NCI-H526 (cell line): ENCODE measurements around the gene SLC9C1.
A peak's percentile ranks its signal among the peaks of the same experiment; 100 is the strongest.

Experiments used
- DNase-seq, 2 experiments: peaks; one replicate each; lab custom pipeline; 2025; lab: John Stamatoyannopoulos, UW

The SLC9C1 gene

DNA sequence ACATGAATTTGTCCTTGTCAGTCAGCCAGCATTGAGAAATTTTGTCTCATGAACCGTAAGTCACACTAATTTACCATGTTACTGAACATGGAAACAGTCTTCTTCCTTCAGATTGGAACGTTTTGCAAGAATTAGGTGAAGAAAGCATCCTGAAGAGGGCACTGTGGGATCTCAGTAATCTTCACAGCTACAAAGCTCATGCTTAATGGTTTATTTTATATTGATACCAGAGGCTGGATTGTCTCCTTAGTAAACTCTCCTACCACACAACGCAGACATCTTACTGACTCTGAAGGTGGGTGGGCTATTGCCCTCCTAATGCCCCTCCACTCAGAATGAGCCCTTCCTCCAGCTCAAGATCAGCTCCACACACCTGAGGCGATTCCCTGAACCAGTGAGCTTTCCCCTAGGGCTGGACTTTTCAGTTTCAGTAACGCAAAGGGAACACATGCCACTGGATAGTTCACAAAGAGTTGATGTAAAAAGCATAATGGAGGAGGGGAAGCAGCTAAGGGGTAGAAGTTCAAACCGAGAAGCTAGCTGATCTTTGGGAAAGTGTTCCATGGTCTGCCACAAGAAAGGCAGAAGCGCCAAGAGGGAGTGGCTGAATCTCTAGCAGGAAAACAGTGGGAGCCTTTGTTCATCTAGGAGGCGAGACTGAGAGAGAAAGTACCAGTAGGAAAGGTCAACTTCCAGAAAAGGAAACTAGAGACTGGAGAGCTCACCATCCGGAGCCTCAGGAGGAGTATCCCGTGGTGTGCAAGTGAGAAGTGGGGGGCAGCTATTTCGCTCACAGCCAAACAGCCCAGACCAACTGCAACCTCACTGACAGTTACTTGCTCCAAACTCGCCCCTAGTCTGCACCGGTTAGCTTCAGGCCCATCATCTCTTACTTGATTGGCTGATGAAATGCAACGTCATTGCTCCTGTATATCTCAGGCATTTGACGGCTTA is at the start of gene SLC9C1:
Gene SLC9C1, minus strand, starts transcription at position 849 of the 954 bp plus-strand sequence. CDS start 7,425 bp downstream, outside the sequence.
- DNase-seq, result peak in 1 of 2 experiments; percentile 49

DNA sequence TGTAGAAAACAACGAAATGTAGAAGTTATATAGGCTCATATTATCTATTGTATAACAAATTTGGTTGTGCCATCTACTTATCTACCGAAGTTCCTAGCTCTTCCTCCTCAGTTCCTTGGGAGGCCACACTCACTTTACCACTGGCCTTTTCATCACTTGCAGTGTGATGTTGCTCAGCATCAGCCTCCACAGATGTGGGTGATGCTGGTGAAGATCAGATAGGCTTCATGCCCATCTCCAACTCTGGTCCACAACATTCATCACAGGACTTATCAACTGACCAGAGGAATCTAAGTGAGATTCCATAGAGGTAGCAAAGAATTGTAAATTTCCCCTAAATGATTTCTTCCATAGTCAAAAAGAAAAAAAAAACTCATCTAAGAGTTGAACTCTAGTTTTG is 47.4 kb upstream of the SLC9C1 start:
- DNase-seq, result no peak

DNA sequence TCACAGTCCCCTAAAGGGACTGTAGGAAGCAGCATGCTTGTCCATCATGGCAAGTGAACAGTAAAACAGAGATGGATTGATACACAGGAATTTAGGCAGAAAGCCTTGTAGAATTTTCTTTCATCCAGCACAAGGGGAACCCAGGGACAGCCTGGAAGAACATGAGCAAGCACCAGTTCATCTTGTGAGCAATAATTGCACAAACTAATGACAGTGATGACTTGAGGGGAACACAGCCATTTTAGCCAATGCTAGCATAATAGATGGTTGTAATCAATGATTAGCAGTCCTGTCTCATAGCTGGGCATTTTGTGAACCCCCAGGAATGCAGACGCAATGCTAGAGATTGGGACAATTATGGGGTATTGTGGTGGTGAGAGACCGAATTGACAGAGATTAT is 45.6 kb upstream of the SLC9C1 start:
- DNase-seq, result no peak

DNA sequence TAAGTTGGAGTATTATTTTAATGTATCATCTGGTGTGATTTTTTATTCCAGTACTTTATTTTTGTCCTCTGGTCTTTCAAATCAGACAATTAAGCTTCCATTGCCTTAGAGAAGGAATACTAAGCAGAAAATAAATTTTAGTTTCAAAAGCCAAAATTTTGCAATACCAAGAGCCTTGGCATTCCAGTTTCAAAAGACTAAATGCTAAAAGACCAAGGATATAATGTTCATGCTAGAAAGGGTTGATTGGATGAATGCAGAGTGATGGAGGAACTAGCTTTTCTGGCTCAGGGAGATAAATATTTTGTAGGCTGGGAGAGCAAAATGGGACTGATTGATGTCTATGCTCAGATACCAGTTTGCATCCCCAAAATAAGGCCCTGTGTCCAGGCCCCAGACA is 45.1 kb upstream of the SLC9C1 start:
- no peak for DNase-seq

DNA sequence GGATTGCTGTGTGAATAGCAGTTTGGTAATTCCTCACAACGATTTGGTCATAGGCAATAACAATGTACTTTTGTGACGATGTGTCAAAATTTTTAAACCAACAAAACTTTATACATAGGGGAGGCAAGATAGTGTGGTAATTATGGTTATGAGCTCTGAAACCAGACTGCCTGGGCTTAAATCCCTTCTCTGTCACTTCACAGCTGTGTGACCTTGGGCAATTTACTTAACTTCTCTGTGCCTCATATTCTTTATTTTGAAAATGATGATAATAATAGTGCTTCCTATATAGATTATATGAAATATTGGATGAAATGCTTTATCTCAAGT is 44.7 kb upstream of the SLC9C1 start:
- DNase-seq, result no peak

DNA sequence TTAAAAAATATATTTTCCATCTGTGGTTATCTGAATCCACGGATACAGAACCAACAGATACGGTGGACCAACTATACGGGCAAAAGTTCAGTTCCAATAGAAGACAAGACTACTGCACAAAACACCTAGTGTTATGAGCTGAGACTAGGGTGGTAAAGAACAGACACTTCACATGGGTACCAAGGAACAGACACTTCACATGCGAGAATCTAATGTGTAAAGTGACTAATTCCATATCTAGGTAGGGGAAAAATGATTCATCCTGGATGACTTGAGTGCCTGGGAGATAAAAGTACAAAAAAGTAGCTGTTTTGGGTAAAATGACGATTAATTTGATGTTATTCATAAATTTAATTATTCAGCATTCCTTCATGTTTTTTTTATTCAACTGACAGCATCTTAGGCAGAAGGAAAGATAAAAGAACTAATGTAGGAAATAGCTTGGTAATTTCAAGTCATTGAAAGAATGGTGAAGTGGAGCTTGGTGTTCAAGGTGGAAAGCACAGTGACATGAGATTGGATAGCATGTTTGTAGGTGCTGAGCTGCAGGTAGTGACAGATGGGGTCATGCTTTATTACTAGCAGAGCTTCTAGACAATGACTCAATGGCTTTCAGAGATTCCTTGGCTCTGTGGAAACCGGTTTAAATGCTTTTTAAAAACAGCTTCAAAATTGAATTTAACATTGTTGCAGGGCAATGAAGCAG is 44.2 kb upstream of the SLC9C1 start:
- DNase-seq, result no peak

DNA sequence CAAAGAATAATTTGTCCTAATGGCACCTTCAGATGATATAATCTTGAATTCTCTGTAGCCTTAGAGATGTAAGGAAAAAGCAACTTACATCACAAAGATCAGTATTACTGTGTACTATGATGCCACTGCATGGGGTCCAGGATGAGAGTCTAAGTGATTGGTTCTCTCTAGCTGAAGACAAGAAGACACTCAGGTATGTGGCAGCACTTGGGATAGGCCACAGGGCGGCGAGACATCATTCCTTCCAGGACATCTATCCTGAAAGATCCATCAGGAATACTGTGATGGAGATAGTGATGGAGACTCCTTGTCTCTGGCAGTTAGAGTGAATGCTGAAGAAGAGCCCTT is 41.4 kb upstream of the SLC9C1 start:
- DNase-seq, result no peak

DNA sequence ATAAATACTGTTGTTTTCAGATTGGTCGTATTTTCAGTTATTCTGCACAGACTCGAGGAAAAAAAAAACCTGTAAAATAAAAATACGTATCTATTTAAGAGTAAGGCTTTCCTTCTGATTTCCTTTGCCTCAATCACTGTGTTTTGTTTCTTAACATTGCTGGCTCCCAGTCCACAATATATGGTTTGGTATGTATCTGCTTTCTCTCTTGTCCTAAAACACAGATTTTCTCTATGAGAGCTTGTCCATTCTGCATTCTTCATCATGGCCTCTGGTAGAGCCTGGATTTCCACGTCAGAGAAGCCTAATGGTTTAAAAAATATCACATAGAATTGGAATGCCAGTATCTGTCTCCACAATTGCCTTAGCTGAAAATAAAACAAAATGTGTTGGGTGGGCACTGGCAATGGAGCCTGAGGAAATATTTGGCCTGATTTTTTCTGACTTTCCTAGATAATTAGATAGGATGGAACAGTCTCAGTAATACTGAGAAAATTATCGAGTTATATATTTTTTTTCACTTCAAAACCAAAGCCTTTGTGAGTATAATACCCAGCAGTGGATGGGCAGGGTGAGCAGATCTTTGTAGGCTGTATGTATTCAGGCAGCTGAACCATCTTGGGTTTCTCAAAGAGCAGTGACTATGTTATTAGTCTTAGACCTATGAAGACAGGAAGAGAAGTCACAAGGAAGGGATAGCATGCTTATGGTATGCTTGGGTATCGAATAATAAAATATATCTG is 40.8 kb upstream of the SLC9C1 start:
- no peak for DNase-seq

DNA sequence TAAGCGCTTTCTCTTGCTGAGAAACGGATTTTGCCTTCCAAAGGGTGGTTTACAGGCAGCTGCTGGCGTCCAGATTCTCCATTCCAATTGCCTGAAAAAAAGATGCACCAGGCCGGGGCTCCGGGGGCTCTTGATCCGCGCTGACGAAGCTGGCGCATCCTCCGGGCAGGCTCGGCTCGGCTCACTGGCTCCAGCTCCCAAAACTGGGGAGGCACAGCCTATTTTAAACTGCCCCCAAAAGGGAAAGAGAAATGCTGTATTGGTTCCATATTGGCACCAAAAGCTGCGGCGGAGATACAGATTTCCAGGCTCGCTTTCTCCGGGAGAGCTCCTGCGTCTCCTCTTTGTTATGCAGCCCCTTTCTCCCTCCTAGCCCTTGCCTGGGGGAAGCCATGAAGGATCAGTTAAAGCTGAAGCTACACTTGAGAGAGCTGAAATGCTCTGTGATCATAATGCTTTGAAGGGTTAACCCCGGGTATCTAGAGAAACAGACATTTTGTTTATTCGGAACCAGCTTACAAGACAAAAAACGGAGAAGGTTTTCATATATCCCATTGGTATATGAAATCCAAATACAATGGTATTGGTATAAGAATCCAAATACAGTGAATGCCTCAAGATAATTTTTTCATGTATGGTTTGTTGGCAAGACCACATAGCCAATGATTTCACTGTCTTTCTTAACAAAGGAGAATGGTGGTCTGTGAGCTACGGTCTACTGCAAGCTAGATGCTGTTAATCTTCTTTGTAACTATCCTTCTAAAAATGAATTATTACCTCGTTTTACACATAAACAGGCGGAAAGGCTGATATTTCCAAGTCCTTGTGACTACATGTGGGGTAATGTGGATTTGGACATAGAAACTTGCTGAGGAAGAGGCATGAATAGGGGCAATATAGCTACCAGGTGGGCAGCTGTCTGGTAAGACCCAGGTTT is 39.6 kb upstream of the SLC9C1 start:
- DNase-seq, result peak in 1 of 2 experiments; percentile 45

DNA sequence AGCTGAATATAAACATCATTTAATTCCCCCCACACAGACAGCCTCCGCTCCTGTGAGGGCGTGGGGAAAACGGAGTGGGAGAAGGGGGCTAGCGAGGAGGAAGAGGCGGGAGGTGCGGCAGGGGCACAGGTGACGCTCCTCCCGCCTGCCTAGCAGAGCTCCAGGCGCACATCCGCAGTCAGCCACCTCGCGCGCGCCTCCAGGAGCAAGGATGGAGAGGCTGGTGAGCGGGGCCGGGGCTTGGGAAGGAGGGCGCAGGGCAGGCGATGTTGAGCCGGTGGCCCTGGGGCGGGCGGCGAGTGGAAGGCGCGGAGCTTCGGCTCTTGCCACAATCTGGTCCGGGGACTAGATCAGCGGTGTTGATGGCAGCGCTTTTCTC is 39.0 kb upstream of the SLC9C1 start, which contains the start of gene CD200:
Gene CD200, plus strand, starts transcription at position 155 of the 379 bp plus-strand sequence. Its CDS starts 57 bp downstream, at position 212.
- peak; percentile 66 to 79 for DNase-seq

DNA sequence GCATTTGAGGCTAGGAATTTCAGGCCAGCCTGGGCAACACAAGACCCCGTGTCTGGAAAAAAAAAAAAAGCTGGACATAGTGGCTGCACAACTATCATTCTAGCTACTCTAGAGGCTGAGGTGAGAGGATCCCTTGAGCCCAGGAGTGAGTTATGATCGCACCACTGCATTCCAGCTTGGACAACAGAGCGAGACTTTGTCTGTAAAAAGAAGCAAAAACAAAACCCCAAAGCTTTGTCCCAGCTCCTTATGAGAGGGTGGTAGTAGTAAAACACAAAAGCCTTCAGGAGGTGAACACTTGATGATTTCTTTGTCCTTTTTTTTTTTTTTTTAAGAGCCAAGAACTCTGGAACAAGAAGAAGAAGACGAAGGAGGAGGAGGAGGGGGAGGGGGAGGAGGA is 37.8 kb upstream of the SLC9C1 start:
- no peak for DNase-seq

DNA sequence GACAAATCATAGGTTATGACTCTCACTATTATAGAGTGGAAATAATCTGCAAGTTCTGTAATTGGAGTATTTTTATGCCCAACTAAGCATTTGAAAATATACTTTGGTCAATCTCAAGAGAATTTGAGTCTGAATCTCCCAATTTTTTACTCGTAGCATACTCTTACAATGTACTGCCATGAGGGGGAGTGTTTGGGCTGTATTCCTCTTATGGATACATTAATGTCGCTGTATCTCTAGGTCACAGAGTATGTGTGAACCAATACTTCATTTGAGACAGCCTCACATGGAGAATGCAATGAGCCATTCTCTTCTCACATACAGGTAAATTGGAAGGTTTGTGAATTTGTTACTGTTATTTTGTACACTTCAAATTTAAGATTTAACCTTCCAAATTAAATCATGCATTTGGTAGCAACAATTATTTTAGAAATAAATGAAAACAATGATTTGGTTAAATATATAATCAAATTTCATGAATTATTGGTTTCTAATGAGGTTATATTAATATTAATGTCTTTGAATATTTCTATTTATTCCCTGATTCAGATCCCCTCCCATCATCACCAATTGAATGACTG is 33.4 kb upstream of the SLC9C1 start:
- peak; percentile 28 to 77 for DNase-seq

DNA sequence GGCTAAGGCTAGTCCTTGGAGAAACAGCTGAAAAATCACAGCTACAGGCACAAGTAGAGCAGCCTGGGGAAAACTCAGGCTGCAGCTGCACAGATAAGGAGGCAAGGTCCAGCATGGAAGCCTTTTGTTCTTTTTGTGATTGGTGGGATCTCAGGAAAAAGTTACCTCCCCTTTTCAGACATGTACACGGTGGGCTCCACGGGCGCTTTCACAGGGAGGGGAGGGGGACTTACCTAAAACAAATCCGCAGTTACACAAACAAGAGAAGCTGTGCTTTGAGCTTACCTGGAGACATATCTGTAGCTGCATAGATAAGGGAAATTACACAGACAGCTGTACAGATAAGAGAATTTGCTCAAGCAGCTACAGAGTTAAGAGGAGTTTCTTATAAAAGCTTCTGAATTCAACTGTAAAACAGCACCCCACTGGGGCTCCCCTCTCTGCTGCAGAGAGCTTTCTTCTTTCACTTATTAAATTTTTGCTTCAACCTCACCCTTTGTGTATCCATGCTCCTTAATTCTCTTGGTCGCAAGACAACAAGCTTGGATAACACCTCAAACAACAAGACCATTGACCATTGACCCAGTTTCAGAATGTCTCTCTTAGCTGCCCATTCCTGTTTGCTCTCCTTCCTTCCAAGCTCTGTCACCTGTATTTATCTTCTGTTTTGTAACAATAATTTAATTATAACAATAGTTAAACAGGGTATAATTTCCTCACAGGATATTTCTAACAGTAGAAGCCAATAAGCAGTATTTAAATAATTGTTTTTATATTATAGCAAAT is 28.0 kb upstream of the SLC9C1 start:
- no peak for DNase-seq

DNA sequence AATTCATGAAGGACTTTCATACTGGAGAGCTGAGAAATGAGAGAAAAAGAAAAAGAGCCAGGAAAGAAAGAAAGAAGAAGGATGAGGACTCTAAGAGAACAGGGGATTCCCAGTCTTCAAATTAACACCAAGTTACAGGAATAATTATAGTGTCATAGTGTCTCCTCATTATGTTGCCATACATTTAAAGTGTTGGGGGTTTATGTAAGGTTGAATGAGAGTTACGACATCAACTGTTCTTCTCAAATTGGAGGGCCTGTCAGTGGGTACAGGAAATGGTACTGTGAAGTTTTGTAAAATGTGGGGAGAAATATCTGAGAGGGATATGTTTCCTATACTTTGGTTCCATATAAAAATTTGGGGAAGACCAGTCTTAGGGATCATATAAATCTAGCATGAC is 26.7 kb upstream of the SLC9C1 start:
- DNase-seq, result no peak

DNA sequence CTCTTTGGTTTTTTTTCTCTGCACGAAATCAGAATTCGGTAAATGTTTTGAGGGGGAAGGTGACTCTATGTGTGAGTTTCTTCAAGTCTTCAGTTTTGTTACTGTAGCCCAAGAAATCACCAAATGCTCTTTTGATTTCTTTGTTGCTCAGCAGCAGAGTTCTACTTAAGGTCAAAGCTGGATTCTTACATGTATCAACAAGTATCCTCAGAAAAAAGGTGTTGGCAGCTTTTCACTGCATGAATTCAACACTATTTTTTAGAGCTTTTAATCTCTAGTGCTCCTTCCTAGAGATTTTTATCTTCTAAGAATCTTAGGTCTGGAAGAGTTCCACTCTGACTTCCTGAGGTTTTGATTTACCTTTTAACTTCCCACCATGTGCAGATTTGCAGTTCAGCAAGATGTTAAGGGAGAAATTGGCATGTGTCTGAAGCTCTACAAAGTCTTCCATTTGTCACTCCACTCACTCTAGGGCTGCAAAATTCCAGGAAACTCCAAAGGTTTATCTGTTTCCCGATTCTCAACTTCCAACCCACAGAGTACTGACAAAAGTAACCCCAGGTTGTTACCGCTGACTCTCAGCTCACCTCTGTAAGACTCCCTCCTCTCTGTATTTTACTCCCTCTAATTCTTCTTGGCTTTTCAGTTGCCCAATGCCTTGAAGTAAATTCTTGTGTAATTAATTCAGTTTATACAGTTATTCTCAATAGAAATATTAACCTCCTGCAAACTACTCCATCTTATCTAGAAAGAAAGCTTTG is 25.7 kb upstream of the SLC9C1 start:
- no peak for DNase-seq

DNA sequence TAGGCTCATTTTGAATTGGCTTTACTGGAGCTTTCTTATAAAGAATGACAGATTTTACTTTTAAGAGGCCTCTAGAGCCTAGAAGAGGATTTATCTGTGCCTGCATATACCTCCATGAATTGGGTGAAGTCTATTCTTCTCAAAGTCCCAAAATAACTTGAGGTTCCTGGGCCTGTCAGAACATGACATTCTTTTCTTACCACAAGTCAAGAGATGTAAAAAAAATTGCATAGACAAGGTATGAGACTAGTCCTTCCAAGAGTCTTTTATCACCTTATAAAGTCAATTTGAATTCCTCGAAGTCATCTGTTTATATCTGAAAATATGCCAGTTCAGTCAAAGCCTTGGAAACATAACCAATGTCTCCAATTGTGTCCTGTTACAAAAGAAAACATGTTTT is 21.8 kb upstream of the SLC9C1 start:
- no peak for DNase-seq

DNA sequence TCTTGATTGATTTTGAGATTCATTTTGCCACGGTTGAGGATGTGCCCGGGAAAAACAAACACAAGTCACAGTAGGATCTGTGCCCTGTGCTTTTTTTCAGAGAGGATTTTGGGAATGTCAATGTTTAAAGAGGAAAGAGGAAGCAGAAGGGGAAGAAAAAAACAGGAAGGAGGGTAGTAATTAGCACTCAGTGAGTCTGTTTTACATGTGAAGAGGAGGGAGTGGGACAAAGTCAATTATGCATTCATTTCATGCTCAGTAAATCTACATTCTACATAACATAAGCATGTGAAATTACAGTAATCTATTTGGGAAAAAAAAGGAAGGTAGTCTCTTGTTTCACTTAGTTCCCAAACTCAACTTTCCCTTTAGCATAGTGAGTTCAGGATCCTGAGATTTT is 20.6 kb upstream of the SLC9C1 start:
- DNase-seq, result no peak

DNA sequence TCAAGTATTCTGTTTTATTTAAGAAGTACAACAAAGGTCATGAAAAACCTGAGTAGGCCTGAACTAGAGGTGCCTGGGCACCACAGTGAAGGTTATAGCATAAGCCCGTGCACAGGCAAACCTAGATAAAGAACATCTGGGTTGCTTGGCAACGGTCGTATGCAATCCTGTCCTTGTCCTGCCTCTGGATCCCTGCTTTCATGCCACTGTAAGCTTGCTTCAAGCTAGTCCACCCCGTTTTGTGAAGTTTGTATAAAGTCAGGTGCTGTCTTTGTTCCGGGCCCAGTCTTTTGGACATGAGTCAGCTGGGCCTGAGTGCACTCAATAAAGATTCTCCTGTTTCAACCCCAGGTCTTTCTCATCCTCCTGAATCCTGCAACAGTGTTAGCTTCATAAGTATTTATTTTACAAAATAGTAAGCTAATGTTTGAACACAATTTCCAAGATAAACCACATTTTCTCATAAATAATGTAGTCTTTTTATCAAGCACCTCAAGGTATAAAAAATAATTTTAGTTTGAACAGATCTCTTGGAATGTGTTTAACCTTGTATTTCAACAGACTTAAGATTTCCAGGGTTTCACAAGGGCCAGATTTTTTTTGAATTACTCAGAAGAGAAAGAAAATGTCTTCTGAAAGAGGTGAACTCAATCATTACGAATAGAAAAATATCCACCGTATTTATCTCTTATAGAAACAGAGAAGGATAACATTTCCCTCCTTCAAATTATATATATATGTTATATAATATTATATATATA is 14.3 kb upstream of the SLC9C1 start:
- no peak for DNase-seq

DNA sequence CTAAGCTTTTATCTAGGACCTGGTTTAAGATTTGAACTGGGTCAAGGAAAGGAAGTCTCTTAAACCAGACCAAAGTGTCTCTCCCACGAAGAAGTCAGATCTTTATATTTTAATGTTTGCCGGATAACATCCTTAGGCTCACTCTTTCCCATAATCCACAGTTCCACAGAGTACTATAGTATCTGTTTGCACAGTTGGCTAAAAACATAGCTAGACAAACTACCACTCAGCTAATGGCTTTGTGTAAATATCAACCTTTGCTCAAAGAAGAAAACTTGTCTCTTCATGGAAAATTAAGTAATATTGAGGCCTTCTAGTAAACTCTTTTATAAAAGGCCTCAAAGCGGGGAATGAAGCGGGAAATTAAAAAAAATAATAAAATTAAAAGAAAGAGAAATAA is 13.5 kb upstream of the SLC9C1 start:
- no peak for DNase-seq
